Measurements from ENCODE around the gene ATRAID. TPM values are rescaled to one million over a fixed set of nuclear protein-coding genes. Genes with fewer than 3 reads are reported as not detected.

Gene ATRAID
- total RNA-seq, 1 experiment from 2014 or later: 108 TPM

DNA sequence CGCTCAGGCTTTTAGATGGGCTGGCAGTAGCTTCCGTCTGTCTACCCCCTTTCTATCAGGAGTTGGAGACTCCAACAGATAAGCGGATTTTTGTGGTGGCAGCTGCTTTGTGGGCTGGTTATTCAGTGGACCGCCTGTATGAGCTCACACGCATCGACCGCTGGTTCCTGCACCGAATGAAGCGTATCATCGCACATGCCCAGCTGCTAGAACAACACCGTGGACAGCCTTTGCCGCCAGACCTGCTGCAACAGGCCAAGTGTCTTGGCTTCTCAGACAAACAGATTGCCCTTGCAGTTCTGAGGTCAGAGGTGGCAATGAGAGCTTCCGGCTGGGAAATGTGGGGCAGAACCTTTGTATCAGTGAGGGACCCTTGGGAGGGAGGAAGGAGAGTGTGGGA, 20.1 kb downstream of the ATRAID start:
- Histone ChIP-seq H3K14ac (ENCODE audit: insufficient read depth, low read length) (no peak overlapping the region), H2BK15ac (ENCODE audit: low read depth, low read length) (no peak overlapping the region), H3K79me1 (ENCODE audit: insufficient read depth, low read depth, low read length, poor library complexity, severe bottlenecking) (no peaks in the 10 kb centered on the region), H4K91ac (ENCODE audit: insufficient read length, low read depth, low read length) (no peak overlapping the region), H3K4me1 (ENCODE audit: insufficient read depth, low read length) (no peaks in the 10 kb centered on the region), H3K56ac (ENCODE audit: insufficient read length, low read depth, low read length) (no peak overlapping the region), H3K23me2 (ENCODE audit: insufficient read length, low read depth, low read length, poor library complexity, severe bottlenecking) (no peaks in the 10 kb centered on the region), H3K4me2 (ENCODE audit: insufficient read depth, insufficient read length, low read length) (no peak overlapping the region), H3K27me3 (ENCODE audit: insufficient read depth, low read length) (no peaks in the 10 kb centered on the region), H3T11ph (ENCODE audit: low read length) (no peak overlapping the region), H2BK12ac (ENCODE audit: insufficient read length, low read depth, low read length) (no peak overlapping the region), H2BK120ac (ENCODE audit: low read depth, low read length, poor library complexity, severe bottlenecking) (no peak overlapping the region), H4K8ac (replicated peaks; ENCODE audit: insufficient read length, low read depth, low read length) (no peak overlapping the region), H3K4ac (ENCODE audit: low read depth, low read length) (no peak overlapping the region), H4K5ac (ENCODE audit: insufficient read length, low read depth, low read length) (no peak overlapping the region), H3K9me3 (ENCODE audit: control insufficient read depth, low read depth, low read length) (no peaks in the 10 kb centered on the region), H3K79me2 (ENCODE audit: insufficient read depth, low read length) (no peaks in the 10 kb centered on the region), H2BK5ac (ENCODE audit: insufficient read length, low read length) (no peak overlapping the region), H2AK5ac (ENCODE audit: insufficient read length, low read length) (no peak overlapping the region), H4K20me1 (ENCODE audit: control insufficient read depth, insufficient read depth, insufficient read length) (peaks cover 2% of the 10 kb centered on the region), H2BK20ac (ENCODE audit: low read depth, low read length, poor library complexity, severe bottlenecking) (no peak overlapping the region), H3K9ac (ENCODE audit: extremely low read depth, insufficient read length, low read length) (no peak overlapping the region), H2AFZ (ENCODE audit: low read length) (no peak overlapping the region), H3K23ac (ENCODE audit: insufficient read length, low read depth, low read length) (no peak overlapping the region), H3K27ac (ENCODE audit: insufficient read length, low read depth, low read length) (no peak overlapping the region), H3K18ac (ENCODE audit: insufficient read length, low read depth, low read length) (no peak overlapping the region)
- H3K27me3 Mint-ChIP-seq (ENCODE audit: low read depth): no peaks in the 10 kb centered on the region
- no CpG with 5 or more reads among the region's 13 CpGs for WGBS (ENCODE audit: extremely low coverage, insufficient read length, low lambda C conversion rate)
- no peaks in the 10 kb centered on the region for H3K4me1 Mint-ChIP-seq
- H3K36me3 Mint-ChIP-seq (ENCODE audit: insufficient read depth in 1 of 3, low read depth in 3 of 3): peaks cover 69 to 95% (median 89%) of the 10 kb centered on the region in 3 experiments
- TF ChIP-seq, protein P1, sequence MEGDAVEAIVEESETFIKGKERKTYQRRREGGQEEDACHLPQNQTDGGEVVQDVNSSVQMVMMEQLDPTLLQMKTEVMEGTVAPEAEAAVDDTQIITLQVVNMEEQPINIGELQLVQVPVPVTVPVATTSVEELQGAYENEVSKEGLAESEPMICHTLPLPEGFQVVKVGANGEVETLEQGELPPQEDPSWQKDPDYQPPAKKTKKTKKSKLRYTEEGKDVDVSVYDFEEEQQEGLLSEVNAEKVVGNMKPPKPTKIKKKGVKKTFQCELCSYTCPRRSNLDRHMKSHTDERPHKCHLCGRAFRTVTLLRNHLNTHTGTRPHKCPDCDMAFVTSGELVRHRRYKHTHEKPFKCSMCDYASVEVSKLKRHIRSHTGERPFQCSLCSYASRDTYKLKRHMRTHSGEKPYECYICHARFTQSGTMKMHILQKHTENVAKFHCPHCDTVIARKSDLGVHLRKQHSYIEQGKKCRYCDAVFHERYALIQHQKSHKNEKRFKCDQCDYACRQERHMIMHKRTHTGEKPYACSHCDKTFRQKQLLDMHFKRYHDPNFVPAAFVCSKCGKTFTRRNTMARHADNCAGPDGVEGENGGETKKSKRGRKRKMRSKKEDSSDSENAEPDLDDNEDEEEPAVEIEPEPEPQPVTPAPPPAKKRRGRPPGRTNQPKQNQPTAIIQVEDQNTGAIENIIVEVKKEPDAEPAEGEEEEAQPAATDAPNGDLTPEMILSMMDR (conservative IDR thresholded peaks at IDR 0.05): no peak
- no peak for DNase-seq
- H3K4me3 Mint-ChIP-seq: no peak overlapping the region
- H3K9me3 Mint-ChIP-seq: no peaks in the 10 kb centered on the region
- H3K27ac Mint-ChIP-seq: no peak overlapping the region; a peak in 1 of 7 replicates
